NCI-H774 (cell line): ENCODE measurements around the gene SEMG1.

Experiments used
- DNase-seq: peaks from one replicate; lab custom pipeline; 2025; lab: John Stamatoyannopoulos, UW

The SEMG1 gene

GRCh38 chr20:45206725-45207124 lies at the start of gene SEMG1:
Gene SEMG1, plus strand, starts transcription at chr20:45207033. Its CDS starts 21 bp downstream, at chr20:45207054.
- DNase-seq, result no peak

GRCh38 chr20:45157962-45158361 lies 48.9 kb upstream of the SEMG1 start:
- no peak for DNase-seq

DNA sequence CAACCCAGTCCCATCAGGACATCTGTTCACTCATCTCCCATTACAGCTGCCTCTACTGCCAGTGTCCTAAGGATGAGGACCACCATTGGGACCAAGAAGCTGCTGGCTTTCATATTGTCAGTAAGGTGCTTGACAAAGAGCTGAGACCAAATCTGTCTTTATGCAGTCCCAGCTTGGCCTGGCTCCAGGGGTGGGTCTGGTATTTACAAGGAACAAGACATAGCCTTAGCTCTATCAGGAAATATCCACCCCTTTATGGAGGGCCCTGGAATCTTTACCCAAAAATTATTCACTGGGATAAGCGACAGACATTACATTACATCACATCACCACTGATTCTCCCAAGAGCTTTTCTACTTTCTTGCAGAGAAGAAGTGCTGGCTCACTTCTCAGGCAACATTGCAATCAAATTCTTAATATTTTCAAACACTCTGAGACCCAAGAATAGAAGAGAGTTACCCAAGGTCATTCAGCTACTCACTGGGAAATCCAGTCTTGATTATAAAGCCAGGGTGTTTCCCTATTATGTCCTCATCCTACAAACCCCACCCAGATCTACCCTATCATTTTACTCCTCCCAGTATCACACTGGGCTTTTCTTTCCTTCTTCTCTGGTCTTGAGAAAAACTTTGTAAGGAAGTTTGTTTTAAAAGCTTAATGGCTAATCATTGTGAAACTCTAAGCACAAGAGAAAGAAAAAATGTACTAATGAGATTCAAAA lies 43.6 kb upstream of the SEMG1 start:
- no peak for DNase-seq

GRCh38 chr20:45164906-45165305 lies 41.9 kb upstream of the SEMG1 start:
- no peak for DNase-seq

DNA sequence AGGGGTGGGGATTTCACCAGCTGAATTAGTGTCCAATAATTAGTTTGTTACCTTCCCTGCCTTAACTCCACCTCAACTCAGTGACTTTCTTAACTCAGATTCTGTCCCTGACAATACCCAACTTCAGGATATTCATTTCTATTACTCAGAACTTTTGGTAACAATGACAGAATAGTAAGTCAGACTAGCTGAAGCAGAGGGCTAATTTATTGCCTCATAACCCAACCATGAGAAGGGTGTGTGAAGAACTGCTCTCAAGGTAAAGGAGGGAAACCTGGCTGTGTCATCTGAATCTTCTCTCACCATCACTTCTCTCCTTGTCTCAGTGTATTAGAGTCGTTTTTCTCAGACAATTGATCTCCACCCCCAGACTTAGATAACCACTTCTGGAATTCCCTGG lies 33.3 kb upstream of the SEMG1 start:
- DNase-seq, result no peak

DNA sequence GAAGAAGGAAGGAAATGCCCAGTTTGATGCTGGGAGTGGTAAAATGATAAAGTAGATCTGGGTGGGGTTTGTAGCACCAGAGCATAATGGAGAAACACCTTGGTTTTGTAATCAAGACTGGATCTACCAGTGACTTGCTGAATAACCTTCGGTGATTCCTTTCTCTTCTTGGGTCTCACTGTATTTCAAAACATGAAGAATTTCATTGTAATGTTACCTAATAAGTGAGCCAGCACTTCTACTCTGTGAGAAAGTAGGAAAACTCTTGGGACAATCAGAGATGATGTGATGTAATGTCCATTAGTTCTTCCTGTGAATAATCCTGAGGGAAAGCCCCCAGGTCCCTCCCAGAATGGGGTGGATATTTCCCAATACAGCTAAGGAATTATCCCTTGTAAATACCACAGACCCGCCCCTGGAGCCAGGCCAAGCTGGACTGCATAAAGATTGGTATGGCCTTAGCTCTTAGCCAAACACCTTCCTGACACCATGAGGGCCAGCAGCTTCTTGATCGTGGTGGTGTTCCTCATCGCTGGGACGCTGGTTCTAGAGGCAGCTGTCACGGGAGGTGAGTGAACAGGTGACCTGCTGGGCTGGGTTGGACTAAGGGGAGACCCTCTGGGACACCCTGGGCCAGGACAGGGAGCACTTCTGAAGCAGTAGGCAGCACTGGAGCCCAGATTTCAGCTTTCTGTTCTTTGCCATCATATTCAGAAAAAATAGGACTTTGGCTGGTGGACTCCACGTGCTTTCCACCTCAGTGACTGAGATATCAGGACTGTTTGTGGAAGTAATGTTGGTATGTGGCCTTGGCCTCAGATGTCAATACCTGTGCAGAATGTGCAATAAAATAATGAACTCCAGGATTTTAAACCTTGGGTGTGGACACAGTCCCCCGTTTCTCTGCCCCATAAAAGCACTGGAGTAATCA lies 32.1 kb upstream of the SEMG1 start, which contains the start of gene PI3:
PI3 (plus strand) TSS at position 469 of the 931 bp plus-strand sequence; CDS start at position 490, 21 bp downstream.
- DNase-seq, result no peak

DNA sequence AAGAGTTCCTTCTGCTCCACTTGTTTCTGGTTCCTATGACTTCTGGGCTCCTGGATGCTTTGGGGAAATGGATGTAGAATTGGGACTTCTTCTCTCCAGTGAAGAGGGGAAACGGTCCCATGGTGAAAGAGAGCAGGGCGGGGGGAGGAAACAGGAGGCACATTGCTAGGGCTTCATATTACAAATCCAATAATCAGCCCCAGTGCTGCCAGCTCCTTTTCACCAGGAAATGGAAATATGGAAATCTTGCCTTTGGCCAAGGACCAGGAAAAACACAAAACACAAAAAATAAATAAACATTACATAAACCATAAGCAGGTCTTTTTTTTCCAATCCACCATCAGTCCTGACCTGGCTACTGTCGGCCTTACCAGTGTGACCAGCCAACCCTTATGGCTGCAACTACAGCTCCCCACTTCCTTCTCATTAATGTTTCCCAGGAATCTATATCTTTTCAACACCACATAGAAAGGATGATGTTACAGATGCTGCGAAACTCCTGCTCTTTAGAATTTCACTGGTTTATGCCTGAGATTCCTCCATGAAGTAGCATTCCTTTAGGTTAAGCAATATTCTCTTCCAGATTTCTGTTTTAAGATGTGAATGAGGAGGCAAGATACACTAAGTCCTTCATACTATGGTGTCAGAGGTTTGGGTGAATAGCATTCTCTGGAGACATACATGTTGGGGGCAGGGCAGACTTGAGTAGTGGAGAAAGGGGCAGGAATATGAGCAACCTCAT lies 30.1 kb upstream of the SEMG1 start:
- DNase-seq, result no peak

DNA sequence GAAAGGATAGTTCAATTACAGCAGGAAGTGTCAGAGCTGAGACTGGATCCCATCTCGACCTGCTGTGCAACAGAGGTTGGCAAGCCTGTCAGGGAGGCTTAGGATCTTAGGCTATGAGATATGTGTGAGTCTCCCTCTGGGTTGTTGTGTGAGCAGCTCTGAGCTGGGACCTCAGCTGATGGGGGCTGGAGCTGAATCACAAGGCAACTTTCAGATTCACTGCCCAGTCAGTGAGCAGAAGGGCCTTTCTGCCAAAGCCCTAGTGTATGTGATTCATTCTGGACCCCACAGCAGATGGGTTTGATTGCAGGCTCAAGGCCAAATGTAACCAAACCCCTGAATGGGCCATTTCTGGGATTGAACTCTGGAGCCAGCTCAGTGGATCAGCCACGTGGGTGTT lies 27.7 kb upstream of the SEMG1 start:
- DNase-seq, result no peak

GRCh38 chr20:45181639-45182038 lies 25.2 kb upstream of the SEMG1 start:
- DNase-seq, result no peak

- no peak for DNase-seq
Measured at GRCh38 chr20:45183084-45183483, 23.7 kb upstream of the SEMG1 start.

GRCh38 chr20:45187693-45188092 lies 19.1 kb upstream of the SEMG1 start:
- DNase-seq, result no peak

GRCh38 chr20:45189067-45189609 lies 17.7 kb upstream of the SEMG1 start:
- no peak for DNase-seq

- no peak for DNase-seq
Measured at GRCh38 chr20:45189861-45190260, 17.0 kb upstream of the SEMG1 start.

GRCh38 chr20:45191926-45192325 lies 14.9 kb upstream of the SEMG1 start:
- DNase-seq, result no peak

DNA sequence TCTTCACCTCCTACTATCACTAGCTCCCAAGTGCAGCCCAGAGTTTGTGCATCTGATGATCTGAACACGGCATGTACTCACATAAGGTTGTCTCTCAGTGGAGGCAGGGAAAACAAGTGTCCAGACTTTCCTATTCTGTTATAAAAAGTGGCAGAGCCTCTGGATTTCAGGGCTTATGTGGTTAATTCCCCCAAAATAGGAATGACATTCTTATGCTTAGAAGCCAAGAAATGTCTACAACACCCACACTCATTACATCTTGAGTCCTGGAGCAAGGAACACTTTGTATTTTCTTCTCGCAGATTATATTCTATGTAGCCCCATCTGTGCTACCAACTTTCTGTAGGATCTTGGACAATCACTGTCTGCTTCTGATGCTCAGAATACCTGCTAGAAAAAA lies 13.5 kb upstream of the SEMG1 start:
- DNase-seq, result no peak

DNA sequence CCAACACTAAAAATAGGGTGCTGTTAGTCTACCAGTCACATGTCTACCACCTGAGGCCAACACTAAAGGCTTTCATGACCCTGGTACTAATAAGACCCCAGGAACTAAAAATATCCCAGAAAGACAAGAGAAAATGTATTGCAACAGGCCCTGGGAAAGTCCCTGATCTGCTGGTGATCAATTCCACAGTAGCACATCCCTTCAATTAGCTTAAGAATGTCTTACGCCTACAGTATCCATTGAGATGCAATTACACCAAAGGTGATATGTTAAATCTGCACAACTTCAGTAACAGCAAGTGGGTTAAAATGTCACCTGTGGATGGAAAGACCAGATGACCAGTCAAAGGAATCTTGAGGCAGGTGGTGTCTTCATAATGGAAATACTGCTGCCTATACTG lies 3.1 kb downstream of the SEMG1 start:
- no peak for DNase-seq

DNA sequence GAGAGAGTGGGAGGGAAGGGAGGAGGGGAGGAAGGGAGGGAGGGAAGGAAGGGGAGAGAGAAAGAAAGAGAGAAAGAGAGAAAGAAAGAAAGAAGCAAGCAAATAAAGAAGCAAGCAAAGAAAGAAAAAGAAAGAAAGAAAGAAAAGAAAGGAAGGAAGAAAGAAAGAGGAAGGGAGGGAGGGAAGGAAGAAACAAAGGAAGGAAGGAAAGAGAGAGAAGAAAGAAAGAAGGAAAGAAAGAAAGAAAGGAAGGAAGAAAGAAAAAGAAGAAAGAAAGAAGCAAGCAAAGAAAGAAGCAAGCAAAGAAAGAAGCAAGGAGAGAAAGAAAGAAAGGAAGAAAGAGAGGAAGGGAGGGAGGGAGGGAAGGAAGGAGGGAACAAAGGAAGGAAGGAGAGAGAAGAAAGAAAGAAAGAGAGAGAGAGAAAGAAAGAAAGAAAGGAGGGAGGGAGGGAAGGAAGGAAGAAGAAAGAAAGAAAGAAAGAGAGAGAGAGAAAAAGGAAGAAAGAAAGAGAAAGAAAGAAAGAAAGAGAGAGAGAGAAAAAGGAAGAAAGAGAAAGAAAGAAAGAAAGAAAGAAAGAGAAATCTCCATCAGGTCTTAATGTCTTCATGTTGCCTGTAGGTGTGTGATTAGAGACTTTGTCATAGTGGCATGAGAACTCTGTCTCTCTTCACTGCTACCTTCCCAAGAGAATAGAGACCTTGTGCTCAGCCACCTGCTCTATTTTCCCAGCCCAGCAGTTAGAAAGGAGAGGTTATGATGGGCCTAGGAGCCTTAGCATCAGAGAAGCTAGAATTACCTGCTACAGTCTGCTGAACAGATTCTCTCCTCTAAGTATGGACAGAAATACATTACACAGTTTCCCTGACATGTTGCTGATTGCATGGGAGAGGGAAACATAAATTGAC lies 5.0 kb downstream of the SEMG1 start:
- DNase-seq, result no peak

- DNase-seq, result no peak
Measured at GRCh38 chr20:45212836-45213235, 6.0 kb downstream of the SEMG1 start.

DNA sequence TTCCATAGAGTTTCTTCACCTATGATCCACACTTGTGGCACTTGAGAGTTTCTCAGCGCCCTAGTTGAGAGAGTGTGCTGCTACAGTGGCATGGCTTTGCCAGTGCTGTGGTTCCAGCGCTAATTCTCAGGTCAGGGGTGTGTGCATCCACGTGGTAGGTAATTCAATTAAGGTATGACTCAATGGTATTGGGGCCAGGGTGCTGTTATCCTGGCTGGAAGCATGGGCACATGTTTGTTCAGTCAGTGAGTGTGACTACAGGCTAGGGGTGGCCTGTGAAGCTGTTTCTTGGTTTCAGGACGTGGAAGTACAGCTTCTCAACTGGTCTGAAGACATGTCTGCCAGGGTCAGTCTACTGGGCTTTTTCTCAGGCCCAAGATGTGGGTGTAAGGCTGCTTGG lies 11.3 kb downstream of the SEMG1 start:
- DNase-seq, result no peak

- DNase-seq, result no peak
Measured at GRCh38 chr20:45218636-45219035, 11.8 kb downstream of the SEMG1 start.

DNA sequence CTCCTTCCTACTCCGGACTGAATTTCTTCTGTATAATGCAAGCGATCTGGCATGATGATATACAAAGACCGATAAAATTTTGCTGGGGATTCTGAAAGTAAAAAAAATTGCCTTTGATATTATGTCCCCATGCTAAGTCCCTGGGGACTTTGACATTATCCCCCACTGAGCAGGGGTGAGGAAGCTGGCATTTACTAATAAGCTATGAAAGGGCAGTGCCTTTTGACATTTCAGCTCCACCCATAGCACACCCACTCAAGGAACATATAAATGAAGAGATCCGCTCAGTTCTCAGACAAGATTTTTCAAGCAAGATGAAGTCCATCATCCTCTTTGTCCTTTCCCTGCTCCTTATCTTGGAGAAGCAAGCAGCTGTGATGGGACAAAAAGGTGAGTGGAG lies 14.2 kb downstream of the SEMG1 start, which contains the start of gene SEMG2:
SEMG2 (plus strand) TSS at position 298 of the 400 bp plus-strand sequence; CDS start at position 315, 17 bp downstream.
- no peak for DNase-seq
